ENCODE results near the gene CLTB.

The CLTB gene

DNA sequence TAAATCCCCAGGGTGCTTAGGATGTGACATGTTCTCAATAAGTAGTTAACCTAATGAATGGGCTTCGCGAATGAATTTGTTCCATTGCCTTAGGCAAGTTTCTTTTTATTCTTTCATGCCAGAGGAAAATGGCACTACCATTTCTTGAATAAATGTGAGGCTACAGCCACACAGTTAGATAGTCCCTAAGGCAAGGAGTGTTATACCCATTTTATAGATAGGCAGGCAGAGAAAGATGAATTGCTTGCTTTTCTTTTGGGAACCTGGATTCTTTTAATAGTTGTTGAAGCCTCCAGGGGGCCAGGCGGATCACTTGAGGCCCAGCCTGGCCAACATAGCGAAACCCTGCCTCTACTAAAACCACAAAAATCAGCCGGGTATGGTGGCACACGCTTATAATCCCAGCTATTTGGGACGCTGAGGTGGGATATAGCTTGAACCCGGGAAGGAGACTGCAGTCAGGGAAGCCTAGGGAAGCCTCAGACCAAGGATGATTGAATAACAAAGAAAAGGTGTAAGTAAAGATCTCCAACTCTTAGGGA is 28.9 kb downstream of the CLTB start:
- peak; percentile 9 for DNase-seq (ENCODE audit: low read depth, low spot score)
- peak overlapping the region; percentile 82 for H3K4me3 ChIP-seq (ENCODE audit: low read length)

DNA sequence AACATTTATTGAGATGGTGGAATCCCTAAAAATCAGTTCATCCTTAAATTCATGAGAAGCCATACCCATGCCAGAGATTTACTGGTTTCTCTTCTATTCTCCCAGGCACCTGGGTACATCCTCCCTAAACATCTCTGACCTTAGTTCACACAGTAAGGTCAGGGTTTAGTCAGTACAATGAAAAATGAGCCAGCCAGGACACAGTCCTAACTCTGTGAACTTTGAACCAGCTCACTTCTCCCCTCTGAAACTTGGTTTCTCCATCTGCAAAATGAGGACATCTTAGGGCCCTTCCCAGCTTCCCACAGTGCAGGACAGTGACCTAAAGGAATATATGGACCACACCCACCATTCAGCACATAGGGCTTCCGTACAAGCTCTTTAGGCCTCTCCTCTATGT is 29.8 kb downstream of the CLTB start:
- no peak overlapping the region for H3K4me3 ChIP-seq (ENCODE audit: low read length)

DNA sequence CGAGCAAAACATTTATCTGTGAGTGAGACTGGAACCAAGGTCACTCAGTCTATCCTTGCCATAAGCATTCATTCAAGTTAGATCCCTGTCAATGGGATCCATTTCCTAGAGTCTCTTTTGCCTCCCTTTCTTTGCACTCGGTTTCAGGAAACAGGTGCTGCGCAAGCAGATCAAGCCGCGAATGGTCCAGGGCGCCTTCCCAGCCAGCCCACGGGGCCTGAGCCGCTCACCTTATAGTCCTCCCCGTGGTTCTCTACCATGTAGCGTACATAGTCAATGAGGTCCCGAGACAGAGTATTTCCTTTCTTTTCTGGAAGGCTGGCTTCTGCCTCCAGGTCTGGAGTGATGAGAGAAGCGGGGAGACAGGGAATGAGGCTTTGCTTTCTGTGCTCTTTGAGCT is 31.3 kb downstream of the CLTB start:
- no peak for DNase-seq (ENCODE audit: low read depth, low spot score)
- H3K4me3 ChIP-seq (ENCODE audit: low read length): no peak overlapping the region

More for the DNA sequence above, 29.8 kb downstream of the CLTB start:
- no peak for DNase-seq (ENCODE audit: low read depth, low spot score)

DNA sequence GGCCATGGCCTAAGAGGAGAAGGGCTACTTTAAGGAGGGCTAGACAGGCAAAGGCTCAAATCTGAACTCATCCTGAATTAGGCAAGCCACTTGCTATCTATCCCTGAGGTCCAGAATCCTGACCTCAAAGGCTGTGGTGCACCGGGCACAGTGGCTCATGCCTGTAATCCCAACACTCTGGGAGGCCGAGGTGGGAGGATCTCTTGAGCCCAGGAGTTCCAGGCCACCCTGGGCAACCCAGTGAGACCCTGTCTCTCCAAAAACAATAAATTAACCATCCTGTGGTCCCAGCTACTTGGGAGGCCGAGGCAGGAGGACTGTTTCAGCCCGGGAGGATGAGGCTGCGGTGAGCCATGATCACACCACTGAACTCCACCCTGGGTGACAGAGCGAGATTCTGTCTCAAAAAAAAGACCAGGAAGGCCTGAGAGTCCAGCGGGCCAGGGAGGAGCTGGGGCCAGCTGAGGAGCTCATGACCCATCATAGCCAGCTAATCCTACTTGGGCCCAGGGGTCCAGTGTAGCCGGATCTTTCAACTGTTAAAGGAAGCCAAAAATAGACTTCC is 31.9 kb downstream of the CLTB start:
- DNase-seq (ENCODE audit: low read depth, low spot score): no peak
- no peak overlapping the region for H3K4me3 ChIP-seq (ENCODE audit: low read length)

DNA sequence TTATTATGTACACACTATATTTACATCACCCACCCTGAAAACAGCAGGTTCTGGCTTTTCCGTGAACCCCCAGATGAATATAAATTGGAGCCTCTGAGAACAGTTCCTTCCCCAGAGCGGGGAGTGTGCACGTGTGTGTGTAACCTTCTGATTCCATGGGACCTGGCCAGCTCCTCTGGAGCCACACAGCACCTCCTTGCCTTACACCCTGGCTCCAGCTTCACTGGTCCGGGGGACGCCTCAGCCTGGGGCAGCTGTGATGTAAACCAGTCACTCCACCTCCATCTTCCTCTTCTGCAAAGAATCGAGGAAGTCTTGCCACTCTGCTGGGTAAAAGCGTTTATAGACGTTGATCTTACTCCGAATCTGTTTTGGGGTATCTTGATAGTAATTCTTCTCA is 32.4 kb downstream of the CLTB start:
- no peak for DNase-seq (ENCODE audit: low read depth, low spot score)
- no peak overlapping the region for H3K4me3 ChIP-seq (ENCODE audit: low read length)

DNA sequence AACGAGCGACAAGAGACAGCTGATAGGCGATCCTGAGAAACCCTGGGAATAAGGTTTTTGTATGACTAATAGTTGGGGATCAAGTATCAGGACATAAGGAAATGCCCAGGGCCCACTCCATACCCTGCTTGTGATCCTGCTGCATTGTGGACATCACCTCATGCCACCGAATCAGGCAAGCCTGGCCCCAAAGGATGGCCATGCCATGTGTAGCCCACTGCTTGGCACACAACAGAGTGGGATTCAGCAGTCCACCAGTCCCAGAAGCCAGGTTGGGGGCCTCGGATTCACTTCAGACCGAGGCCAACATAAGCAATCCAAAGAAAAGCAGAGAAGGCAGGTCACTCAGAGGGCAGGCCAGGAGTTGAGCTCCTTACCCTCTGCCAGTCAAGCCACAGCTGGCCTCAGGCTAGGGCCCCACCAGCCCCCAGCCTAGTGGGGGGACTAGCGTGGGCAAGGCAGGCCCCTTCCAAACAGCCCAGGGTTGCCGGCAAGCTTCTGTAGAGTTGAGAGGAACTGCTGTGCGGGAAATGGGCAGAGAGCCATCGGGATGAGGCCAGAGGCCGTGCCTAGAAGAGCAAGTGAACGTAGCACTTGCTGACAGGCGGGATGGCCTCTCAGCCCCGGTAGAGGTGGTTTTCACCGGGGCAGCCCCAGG is 33.0 kb downstream of the CLTB start:
- no peak for DNase-seq (ENCODE audit: low read depth, low spot score)
- H3K4me3 ChIP-seq (ENCODE audit: low read length): no peak overlapping the region

DNA sequence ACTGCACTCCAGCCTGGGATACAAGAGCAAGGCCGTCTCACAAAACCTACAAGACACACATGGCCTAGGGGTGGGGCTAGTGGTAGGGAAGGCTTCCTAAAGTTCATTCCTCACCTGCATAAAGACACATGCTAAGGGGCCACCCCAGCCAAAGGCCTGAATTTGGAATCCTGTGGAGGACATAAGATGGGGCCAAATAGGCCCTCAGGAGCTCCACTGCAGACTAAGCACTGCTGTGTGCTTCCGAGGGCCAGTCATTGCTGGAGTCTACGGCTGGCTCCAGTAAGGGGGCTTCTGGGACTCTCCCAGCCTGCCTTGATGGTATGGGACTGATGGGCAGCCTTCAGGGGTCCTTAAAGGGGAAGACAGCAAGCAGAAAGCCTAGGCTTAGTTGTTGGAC is 33.6 kb downstream of the CLTB start:
- no peak for DNase-seq (ENCODE audit: low read depth, low spot score)
- no peak overlapping the region for H3K4me3 ChIP-seq (ENCODE audit: low read length)

DNA sequence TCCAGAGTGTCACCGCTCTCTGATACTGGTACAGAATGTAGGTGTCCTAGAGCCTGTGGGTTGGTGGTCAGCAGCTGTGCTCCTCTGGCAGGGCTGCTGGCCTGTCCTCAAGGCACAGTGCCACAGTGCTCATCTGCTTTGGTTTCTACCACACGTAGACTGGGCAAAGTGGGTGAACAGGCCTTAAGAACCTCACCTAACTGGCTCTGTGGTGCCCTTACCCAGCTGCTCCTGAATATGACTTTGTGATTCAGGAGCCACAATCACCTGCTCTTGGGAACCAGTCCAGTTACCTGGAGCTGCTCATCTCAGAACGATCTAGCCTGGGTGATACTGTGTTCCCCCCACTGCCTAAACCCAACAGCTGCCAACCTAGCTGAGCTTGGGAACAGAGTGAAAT is 34.4 kb downstream of the CLTB start:
- DNase-seq (ENCODE audit: low read depth, low spot score): no peak
- no peak overlapping the region for H3K4me3 ChIP-seq (ENCODE audit: low read length)

DNA sequence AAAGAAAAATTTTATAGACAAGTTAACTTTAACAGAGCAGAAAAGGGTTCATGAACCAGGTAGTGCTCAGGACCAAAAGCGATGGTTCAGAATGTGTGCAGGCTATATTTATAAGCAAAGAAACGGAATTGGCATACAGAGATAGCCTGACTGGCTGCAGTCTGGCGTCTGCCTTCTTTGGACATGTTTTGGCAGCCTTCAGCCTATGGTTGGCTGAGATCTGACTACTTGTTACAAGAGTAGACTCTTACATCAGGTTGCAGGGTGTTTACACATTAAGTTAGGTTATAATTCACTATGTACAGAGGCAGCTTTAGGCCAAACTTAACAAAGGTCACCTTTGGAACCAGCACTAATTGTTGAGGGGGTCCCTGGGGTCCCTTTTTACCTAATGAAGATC is 34.9 kb downstream of the CLTB start:
- DNase-seq (ENCODE audit: low read depth, low spot score): no peak
- H3K4me3 ChIP-seq (ENCODE audit: low read length): no peak overlapping the region

DNA sequence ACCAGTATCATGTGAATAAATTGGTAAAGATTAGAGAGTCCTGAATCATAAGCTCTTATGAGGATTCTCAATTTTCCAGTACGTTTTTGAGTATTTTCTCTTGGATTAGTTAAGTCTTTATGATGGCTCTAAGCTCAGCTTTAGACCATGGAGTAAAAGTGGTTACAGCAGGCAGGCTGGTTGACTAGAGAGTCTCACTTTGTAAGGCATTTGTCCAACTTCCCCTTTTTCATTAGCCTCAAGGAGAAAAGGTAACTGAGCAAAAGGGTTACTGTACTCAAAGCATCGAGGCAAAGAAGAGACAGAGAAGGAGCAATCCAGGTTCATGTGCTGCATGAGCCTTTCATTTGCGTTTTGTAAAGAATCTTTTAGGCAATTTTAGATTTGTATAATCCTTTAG is 36.5 kb downstream of the CLTB start:
- DNase-seq (ENCODE audit: low read depth, low spot score): no peak
- no peak overlapping the region for H3K4me3 ChIP-seq (ENCODE audit: low read length)

DNA sequence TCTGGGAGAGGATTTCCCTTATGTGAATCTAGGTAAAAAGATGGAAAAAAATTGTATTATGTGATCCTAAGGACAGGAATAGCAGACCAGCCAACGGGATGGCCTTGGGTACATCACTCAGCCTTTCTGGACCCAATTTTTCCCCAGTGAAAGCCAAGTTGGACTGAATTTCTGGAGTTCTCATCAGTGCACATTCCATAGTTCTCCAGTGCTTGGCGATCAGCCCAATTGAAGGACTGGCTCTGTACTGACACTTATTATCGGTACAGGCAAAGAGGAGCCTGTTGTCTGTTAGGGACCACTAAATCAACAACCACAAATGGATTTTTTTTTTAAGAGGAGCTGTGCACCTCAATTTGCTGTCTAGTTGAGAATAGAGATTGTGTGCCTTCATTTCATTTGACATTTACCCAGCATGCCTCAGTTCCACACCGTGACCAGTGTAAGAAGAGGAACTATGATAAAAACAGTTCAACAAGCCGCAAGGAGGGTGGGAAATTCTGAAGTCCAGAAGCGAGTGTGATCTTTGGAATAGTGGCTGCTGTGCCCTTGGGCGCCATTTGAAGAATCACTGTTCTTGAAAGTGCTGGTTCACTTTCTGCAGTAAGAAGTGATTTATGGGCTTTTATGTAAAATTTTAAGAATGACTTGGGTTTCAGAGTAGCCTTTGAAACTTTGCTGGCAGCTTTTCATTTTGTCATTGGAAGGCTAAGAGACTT is 43.1 kb downstream of the CLTB start:
- no peak for DNase-seq (ENCODE audit: low read depth, low spot score)
- H3K4me3 ChIP-seq (ENCODE audit: low read length): no peak overlapping the region

DNA sequence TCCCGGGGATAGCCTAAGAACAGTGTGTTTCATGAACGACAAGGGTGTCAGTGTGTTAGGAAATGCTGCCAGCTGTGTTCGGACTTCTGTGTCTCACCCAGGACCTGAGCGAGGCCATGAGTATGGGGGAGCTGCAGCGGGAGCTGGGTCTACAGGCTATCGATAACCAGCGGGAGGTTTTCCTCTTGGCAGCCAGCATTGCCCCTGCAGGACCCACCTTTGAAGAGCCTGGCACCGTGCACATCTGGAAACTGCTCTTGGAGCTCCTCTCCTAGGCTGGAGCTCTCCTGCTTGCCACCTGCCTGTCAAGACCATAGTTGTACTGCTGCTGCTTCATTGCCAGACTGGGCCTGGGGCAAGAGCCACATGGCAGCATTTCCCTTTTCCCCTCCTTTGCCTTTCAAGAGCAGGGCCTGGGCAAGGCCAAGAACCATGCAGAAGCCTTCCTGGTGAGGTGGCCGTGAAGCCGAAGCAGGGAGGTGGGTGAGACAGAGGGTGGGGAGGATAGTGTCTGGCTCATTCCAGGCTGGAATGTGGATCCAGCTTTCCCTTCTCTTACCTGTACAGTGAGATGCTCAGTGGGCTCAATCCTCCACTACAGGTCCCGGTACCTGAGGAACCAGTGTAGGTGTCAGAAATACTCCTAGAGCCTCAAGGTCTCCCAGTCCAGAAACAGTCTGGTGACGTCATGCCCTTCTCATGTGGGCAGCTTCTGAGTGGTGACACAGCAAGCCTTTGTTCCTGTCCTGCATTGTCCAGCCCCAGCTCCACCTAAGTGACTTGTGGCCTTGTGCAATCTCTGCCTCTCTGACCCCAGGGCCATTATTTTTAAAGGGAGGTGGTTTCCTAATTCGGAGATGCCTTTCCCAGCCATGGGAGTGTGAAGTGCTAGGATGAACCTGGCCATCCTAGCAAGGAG is 44.5 kb downstream of the CLTB start:
- no peak overlapping the region for H3K4me3 ChIP-seq (ENCODE audit: low read length)

DNA sequence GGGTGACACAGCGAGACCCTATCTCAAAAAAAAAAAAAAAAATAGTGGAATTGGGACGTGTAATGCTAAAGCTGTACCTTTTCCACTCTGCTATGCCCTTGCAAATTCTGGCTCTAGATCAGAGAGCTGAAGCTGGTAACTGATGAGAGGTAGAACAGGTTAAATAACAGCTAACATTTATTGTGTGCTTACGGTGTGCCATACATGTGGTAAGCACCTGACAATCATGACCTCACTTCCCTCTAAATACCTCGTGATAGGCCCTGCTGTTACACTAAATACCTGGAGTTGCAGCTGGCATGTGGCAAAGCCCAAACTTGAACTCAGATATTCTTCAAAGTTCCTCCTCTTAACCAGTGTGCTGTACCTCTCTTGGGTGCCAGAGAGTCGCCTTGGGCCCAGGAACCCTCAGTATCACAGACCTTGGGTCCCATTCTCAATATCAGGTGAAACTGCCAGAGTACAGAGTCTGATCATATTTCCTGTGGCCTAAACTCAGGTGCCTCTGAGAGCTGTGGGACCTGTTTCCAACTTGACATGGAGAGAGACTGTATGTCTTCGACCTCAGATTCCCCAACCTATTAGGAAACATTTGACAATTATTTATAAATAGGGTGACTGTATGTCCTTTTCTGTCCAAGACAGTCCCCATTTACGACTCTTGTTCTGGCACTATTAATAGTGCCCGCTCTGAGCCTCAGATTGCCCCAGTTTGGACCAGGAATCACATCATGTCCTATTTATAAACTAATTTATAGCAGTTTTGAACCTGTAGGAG is 46.2 kb downstream of the CLTB start:
- DNase-seq (ENCODE audit: low read depth, low spot score): no peak
- no peak overlapping the region for H3K4me3 ChIP-seq (ENCODE audit: low read length)

More for the DNA sequence above, 44.5 kb downstream of the CLTB start:
- no peak for DNase-seq (ENCODE audit: low read depth, low spot score)

DNA sequence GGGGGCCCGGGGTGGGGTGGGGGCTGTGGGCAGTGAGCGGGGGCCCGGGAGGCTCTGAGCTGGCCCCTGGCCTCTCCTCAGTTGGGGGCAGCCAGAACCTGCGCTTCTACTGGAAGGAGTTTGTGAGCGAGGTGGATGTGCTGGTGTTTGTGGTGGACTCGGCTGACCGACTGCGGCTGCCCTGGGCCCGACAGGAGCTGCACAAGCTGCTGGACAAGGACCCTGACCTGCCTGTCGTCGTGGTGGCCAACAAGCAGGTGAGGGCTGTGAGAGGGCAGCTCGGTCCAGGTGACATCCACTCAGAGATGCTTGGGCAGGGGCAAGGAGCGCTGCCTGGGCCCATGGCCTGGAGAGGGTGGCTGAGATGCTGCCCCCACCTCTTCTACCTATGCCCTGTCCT is 47.6 kb downstream of the CLTB start:
- H3K4me3 ChIP-seq (ENCODE audit: low read length): no peak overlapping the region

DNA sequence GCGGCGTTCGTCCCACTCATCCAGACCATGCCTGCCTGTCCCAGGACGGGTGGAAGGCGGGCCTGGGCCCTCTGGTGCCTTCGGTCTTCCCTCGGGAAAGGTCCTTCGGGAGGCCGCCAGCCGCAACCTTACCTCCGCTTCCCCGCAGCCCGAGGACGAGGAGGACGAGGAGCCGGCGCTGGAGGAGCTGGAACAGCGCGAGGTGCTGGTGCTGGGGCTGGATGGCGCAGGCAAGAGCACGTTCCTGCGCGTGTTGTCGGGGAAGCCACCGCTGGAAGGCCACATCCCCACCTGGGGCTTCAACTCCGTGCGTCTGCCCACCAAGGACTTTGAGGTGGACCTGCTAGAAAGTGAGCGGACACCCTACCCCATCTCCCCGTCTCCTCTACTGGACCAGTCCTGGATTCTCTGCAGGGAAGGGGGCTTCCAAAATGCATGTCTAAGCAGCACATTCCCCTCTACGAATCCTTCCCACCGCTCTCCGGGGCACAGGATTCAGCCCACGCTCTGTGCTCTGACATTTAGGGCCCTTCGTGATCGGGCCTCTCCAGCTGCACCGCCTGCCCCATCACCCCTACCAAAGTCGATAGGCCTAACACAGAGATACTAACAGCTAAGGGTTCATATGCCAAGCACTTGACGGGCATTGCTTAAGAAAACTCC is 50.0 kb downstream of the CLTB start:
- H3K4me3 ChIP-seq (ENCODE audit: low read length): no peak overlapping the region
- no peak for DNase-seq (ENCODE audit: low read depth, low spot score)

More for the DNA sequence above, 47.6 kb downstream of the CLTB start:
- no peak for DNase-seq (ENCODE audit: low read depth, low spot score)

DNA sequence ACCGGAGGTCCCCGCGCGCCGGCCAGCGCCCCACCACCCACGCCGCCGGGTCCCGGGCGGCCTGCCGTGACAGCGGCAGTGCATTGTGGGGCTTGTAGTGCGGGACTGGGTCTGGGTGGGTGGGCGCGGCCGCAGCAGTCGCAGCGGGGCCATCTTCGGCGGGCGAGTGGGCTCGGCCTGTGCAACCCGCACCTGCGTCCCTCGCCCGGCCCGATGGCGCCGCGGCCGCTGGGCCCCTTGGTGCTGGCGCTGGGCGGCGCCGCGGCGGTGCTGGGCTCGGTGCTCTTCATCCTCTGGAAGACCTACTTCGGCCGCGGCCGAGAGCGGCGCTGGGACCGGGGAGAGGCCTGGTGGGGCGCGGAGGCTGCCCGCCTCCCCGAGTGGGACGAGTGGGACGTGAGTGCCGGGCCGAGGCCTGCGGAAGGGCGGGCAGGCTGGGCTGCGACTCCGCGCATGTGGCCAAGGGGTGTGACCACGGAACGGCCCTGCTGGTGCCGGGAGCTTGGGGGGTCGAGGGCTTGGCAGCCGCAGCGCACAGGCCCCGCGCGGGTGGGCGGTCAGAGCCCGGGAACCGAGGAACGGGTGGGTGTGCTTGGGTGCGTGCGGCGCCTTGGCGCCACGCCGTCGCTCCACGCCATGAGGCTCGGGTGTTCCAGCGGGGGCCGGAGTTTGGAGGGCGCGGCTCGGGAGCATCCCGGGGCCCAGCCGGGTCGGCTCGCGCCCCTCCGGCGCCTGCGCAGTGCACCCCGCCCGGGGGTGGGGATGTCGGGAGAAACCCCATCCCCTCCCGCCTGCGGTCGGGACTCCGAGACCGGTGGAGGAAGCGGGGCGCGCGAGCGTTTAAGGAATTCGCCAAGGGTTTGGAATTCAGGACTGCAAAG is 50.7 kb downstream of the CLTB start, which contains the start of gene ARL10:
ARL10 (plus strand) TSS at position 137 of the 881 bp plus-strand sequence; CDS start at position 214, 77 bp downstream.
- DNase-seq (ENCODE audit: low read depth, low spot score): no peak
- H3K4me3 ChIP-seq (ENCODE audit: low read length): peak within 1 kb of the TSS; percentile 45

DNA sequence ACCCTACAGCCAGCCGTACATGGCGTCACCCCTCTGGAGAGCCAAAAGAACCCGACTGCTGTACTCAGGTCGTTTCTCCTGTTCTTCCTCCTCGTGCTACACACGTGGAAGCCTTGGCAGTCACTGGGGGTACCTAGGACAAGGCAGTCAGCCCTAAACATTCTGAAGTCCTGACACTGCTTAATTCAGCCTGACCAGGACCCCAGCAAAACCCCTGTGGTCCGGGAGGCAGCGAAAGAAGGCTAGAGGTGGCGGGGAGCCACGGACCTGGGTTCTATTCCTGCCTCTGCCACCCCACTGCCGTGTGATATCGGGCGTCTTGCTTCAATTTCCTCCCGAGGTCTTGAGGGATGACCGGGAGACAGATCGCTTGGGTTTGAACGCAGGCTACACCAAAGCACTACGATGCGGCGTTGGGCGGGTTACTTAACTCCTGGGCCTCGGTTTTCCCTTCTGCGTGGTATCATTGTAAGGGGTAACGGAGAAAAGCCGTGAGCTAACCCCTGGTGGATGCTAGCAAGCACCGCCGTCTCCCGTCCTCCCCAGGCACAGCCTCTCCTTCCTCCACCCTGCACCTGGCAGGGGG is 51.5 kb downstream of the CLTB start:
- no peak for DNase-seq (ENCODE audit: low read depth, low spot score)
- H3K4me3 ChIP-seq (ENCODE audit: low read length): peak overlapping the region; percentile 45

Data from Jurkat, Clone E6-1 (cell line).